Skeletal muscle tissue (tissue), 4 donors: Measurements from ENCODE around the gene TMPRSS9. TPM values are rescaled to one million over a fixed set of nuclear protein-coding genes. Genes with fewer than 3 reads are reported as not detected.
"Not testable (repeated sequence)": the region's sequence is repeated elsewhere in the genome, so short reads cannot be mapped to it uniquely, and the experiment has no call there.

Experiments used
- H3K27ac ChIP-seq: one replicate; pipeline ENCODE4 v1.7.0; 2013; ENCODE audit warnings: mild to moderate bottlenecking, low read depth, low read length, inconsistent platforms
- H3K27me3 ChIP-seq, 3 donors: one replicate each; pipeline ENCODE4 v1.7.0; 2013; ENCODE audit warnings: low read length in 3 of 3; ENCODE audit not compliant: control insufficient read depth in 3 of 3, insufficient read depth in 3 of 3
- H3K36me3 ChIP-seq, 3 donors: one replicate each; pipeline ENCODE4 v1.7.0; 2013; ENCODE audit warnings: low read length in 3 of 3; ENCODE audit not compliant: control insufficient read depth in 3 of 3, insufficient read depth in 3 of 3
- H3K4me1 ChIP-seq, 3 donors: one replicate each; pipeline ENCODE4 v1.7.0; 2013; ENCODE audit warnings: low read length in 3 of 3, mild to moderate bottlenecking in 3 of 3; ENCODE audit not compliant: control insufficient read depth in 3 of 3, insufficient read depth in 3 of 3
- H3K4me3 ChIP-seq, 3 donors: one replicate each; pipeline ENCODE4 v1.7.0; 2013; ENCODE audit warnings: low read length in 3 of 3
- H3K9ac ChIP-seq, 3 donors: one replicate each; pipeline ENCODE4 v1.7.0; 2013; ENCODE audit warnings: low read length in 3 of 3, mild to moderate bottlenecking in 3 of 3, moderate library complexity in 2 of 3, low read depth in 1 of 3
- H3K9me3 ChIP-seq, 3 donors: one replicate each; pipeline ENCODE4 v1.7.0; 2013; ENCODE audit warnings: low read length in 3 of 3; ENCODE audit not compliant: control insufficient read depth in 3 of 3
- total RNA-seq: library from RNA; depleted of rRNA; stranded (reverse); fragments of >200 nt; gene quantifications from one replicate; pipeline ENCODE4 v1.2.3, GENCODE V29; 2014
- donor health status: Osteomylitis.

Gene TMPRSS9
- total RNA-seq, 1 donor from 2014 or later, result under 0.01 TPM

- no peak overlapping the region for H3K27ac ChIP-seq
- H3K27me3 ChIP-seq, result no peaks in the 10 kb centered on the region
- no peaks in the 10 kb centered on the region for H3K36me3 ChIP-seq
- H3K4me3 ChIP-seq, result peak overlapping the region; percentile 68 to 73 (median 70)
- H3K9ac ChIP-seq, result peak overlapping the region in 2 of 3 donors; percentile 56 to 70
- H3K4me1 ChIP-seq, result peaks cover 7 to 17% (median 12%) of the 10 kb centered on the region in 3 donors
- no peaks in the 10 kb centered on the region for H3K9me3 ChIP-seq
These were observed 101.9 kb downstream of the TMPRSS9 start for GRCh38 chr19:2461751-2462634.

- peak overlapping the region; percentile 48 to 73 (median 70) for H3K4me3 ChIP-seq
- H3K4me1 ChIP-seq, result peaks cover 7 to 17% (median 12%) of the 10 kb centered on the region in 3 donors
- no peaks in the 10 kb centered on the region for H3K9me3 ChIP-seq
- H3K36me3 ChIP-seq, result no peaks in the 10 kb centered on the region
- H3K9ac ChIP-seq, result peak overlapping the region in 2 of 3 donors; percentile 56 to 70
- H3K27ac ChIP-seq, result no peak overlapping the region
- no peaks in the 10 kb centered on the region for H3K27me3 ChIP-seq
These were observed 102.8 kb downstream of the TMPRSS9 start for GRCh38 chr19:2462635-2463421.

GRCh38 chr19:2463694-2464093 lies 103.6 kb downstream of the TMPRSS9 start:
- not testable (repeated sequence) for H3K36me3 ChIP-seq, H3K9ac ChIP-seq, H3K27ac ChIP-seq, H3K27me3 ChIP-seq, H3K9me3 ChIP-seq, H3K4me3 ChIP-seq
- peaks cover 7 to 17% (median 12%) of the 10 kb centered on the region in 3 donors for H3K4me1 ChIP-seq

- H3K27ac ChIP-seq, result no peak overlapping the region
- H3K9me3 ChIP-seq, result no peaks in the 10 kb centered on the region
- H3K4me1 ChIP-seq, result peaks cover 7 to 20% (median 12%) of the 10 kb centered on the region in 3 donors
- no peaks in the 10 kb centered on the region for H3K36me3 ChIP-seq
- H3K27me3 ChIP-seq, result no peaks in the 10 kb centered on the region
- H3K4me3 ChIP-seq, result no peak overlapping the region
- H3K9ac ChIP-seq, result no peak overlapping the region
These were observed 104.3 kb downstream of the TMPRSS9 start for GRCh38 chr19:2464389-2464788.

GRCh38 chr19:2468596-2468995 lies 108.5 kb downstream of the TMPRSS9 start:
- no peaks in the 10 kb centered on the region for H3K9me3 ChIP-seq
- no peak overlapping the region for H3K4me3 ChIP-seq
- H3K27me3 ChIP-seq, result no peaks in the 10 kb centered on the region
- no peak overlapping the region for H3K9ac ChIP-seq
- peaks cover 0 to 5% (median 0%) of the 10 kb centered on the region in 3 donors for H3K4me1 ChIP-seq
- no peaks in the 10 kb centered on the region for H3K36me3 ChIP-seq
- no peak overlapping the region for H3K27ac ChIP-seq

GRCh38 chr19:2469102-2469914 lies 109.2 kb downstream of the TMPRSS9 start:
- no peaks in the 10 kb centered on the region for H3K9me3 ChIP-seq
- H3K4me1 ChIP-seq, result peaks cover 0 to 5% (median 0%) of the 10 kb centered on the region in 3 donors
- H3K36me3 ChIP-seq, result no peaks in the 10 kb centered on the region
- no peaks in the 10 kb centered on the region for H3K27me3 ChIP-seq
- H3K27ac ChIP-seq, result no peak overlapping the region
- no peak overlapping the region for H3K9ac ChIP-seq
- no peak overlapping the region for H3K4me3 ChIP-seq

- H3K27ac ChIP-seq, H3K27me3 ChIP-seq, H3K4me1 ChIP-seq, H3K9me3 ChIP-seq, H3K36me3 ChIP-seq, H3K9ac ChIP-seq, H3K4me3 ChIP-seq: not testable (repeated sequence)
These were observed 109.8 kb downstream of the TMPRSS9 start for GRCh38 chr19:2469915-2470200.

GRCh38 chr19:2474232-2475017 lies 114.4 kb downstream of the TMPRSS9 start:
- no peaks in the 10 kb centered on the region for H3K9me3 ChIP-seq
- no peaks in the 10 kb centered on the region for H3K27me3 ChIP-seq
- peak overlapping the region; percentile 95 for H3K27ac ChIP-seq
- H3K9ac ChIP-seq, result peak overlapping the region; percentile 60 to 79 (median 72)
- peaks cover 0 to 8% (median 0%) of the 10 kb centered on the region in 3 donors for H3K36me3 ChIP-seq
- H3K4me1 ChIP-seq, result peaks cover 13 to 34% (median 32%) of the 10 kb centered on the region in 3 donors
- peak overlapping the region; percentile 55 to 70 (median 68) for H3K4me3 ChIP-seq
